Lower leg skin (tissue), 4 donors: Measurements from ENCODE around the gene RANBP9. TPM values are rescaled to one million over a fixed set of nuclear protein-coding genes. Genes with fewer than 3 reads are reported as not detected.

ENCODE experiments used
- DNase-seq, 2 donors: peaks; one replicate each; pipeline ENCODE4 v3.0.0-alpha.2; 2019; ENCODE audit warnings: low spot score in 2 of 2
- H3K4me3 ChIP-seq: fragments of 200-600 bp; sonication (generic); 2 replicates; pipeline ENCODE4 v1.5.1; 2017; ENCODE audit warnings: mild to moderate bottlenecking, low read depth; ENCODE audit not compliant: poor library complexity, severe bottlenecking
- CTCF ChIP-seq, 3 donors: fragments of 450-650 bp; IDR thresholded peaks; one replicate each; pipeline ENCODE4 v1.5.1; 2016; ENCODE audit warnings: antibody characterized with exemption in 3 of 3, mild to moderate bottlenecking in 3 of 3, moderate library complexity in 2 of 3
- POLR2A ChIP-seq, 2 donors: fragments of 450-650 bp; IDR thresholded peaks; one replicate each; pipeline ENCODE4 v1.6.1; 2016 to 2017; ENCODE audit warnings: antibody characterized with exemption in 2 of 2, mild to moderate bottlenecking in 1 of 2, moderate library complexity in 1 of 2
- WGBS, 2 donors: methylation state at CpG; one replicate each; pipeline ENCODE4 v1.1.5; 2018; 5-methylcytosine and 5-hydroxymethylcytosine counted together
- intact Hi-C: fragments of 100-400 bp; cut with DNase I; formaldehyde crosslinking; loops from one replicate; pipeline ENCODE4 v1.15.0; 2023; ENCODE audit warnings: low total_unique reads
- total RNA-seq, 4 donors: library from RNA; depleted of rRNA; stranded (reverse); fragments of >200 nt; gene quantifications; one replicate each; pipeline ENCODE4 v1.1.0, GENCODE V29; 2016

Gene RANBP9
- total RNA-seq, 4 donors from 2014 or later: 45.4 to 59.3 (median 53.6) TPM

GRCh38 chr6:13689511-13690256, 22.0 kb downstream of the RANBP9 start:
- 92 to 94% methylated on average over 5 of the region's 5 CpGs for WGBS, 2 donors
- TF ChIP-seq CTCF (IDR thresholded peaks at IDR 0.05): no peak
- no peak for TF ChIP-seq POLR2A (IDR thresholded peaks at IDR 0.05)
- DNase-seq: no peak
- intact Hi-C loops: no loop called here
- no peak overlapping the region for H3K4me3 ChIP-seq

GRCh38 chr6:13688692-13689196, 22.9 kb downstream of the RANBP9 start:
- 97 to 100% methylated on average over 5 of the region's 5 CpGs for WGBS, 2 donors
- TF ChIP-seq CTCF (IDR thresholded peaks at IDR 0.05): no peak
- TF ChIP-seq POLR2A (IDR thresholded peaks at IDR 0.05): no peak
- intact Hi-C loops: no loop called here

GRCh38 chr6:13687917-13688351, 23.7 kb downstream of the RANBP9 start:
- H3K4me3 ChIP-seq: no peak overlapping the region
- no peak for TF ChIP-seq CTCF (IDR thresholded peaks at IDR 0.05)
- TF ChIP-seq POLR2A (IDR thresholded peaks at IDR 0.05): no peak
- DNase-seq: no peak
- intact Hi-C loops: no loop called here
- 7 to 25% methylated on average over 1 of the region's 1 CpG for WGBS, 2 donors

More at GRCh38 chr6:13688692-13689196, 22.9 kb downstream of the RANBP9 start:
- DNase-seq: no peak
- H3K4me3 ChIP-seq: no peak overlapping the region

- WGBS, 2 donors: 95 to 96% methylated on average over 4 of the region's 4 CpGs
- DNase-seq: no peak
Observed at GRCh38 chr6:13684855-13685254, 26.8 kb downstream of the RANBP9 start.

GRCh38 chr6:13683038-13683437, 28.6 kb downstream of the RANBP9 start:
- TF ChIP-seq POLR2A (IDR thresholded peaks at IDR 0.05) (no peak), CTCF (IDR thresholded peaks at IDR 0.05) (no peak)
- intact Hi-C loops: no loop called here
- DNase-seq: no peak
- H3K4me3 ChIP-seq: no peak overlapping the region

More at GRCh38 chr6:13684855-13685254, 26.8 kb downstream of the RANBP9 start:
- TF ChIP-seq CTCF (IDR thresholded peaks at IDR 0.05) (no peak), POLR2A (IDR thresholded peaks at IDR 0.05) (no peak)
- no peak overlapping the region for H3K4me3 ChIP-seq
- intact Hi-C loops: no loop called here
